GM21529 (cell line): ENCODE results near the gene ADAMTS17.
A peak's percentile ranks its signal among the peaks of the same experiment; 100 is the strongest.

Experiments used
- ATAC-seq: cut with Tn5 transposase; IDR thresholded peaks from one replicate; pipeline ENCODE4 v1.9.1; 2021; ENCODE audit not compliant: unreplicated experiment

The ADAMTS17 gene

GRCh38 chr15:99962006-99962561, 379.7 kb downstream of the ADAMTS17 start:
- ATAC-seq: no peak

- no peak for ATAC-seq
These were observed 380.7 kb downstream of the ADAMTS17 start for GRCh38 chr15:99961011-99961441.

GRCh38 chr15:99959326-99959725, 382.4 kb downstream of the ADAMTS17 start:
- ATAC-seq: no peak

GRCh38 chr15:99958426-99959097, 383.2 kb downstream of the ADAMTS17 start:
- ATAC-seq: no peak

GRCh38 chr15:99957642-99958013, 384.1 kb downstream of the ADAMTS17 start:
- no peak for ATAC-seq

GRCh38 chr15:99956820-99957641, 384.7 kb downstream of the ADAMTS17 start:
- ATAC-seq: no peak

- ATAC-seq: no peak
These were observed 385.6 kb downstream of the ADAMTS17 start for GRCh38 chr15:99956022-99956775.

GRCh38 chr15:99955532-99955931, 386.2 kb downstream of the ADAMTS17 start:
- no peak for ATAC-seq

GRCh38 chr15:99955181-99955525, 386.6 kb downstream of the ADAMTS17 start:
- ATAC-seq: no peak

GRCh38 chr15:99954361-99955180, 387.2 kb downstream of the ADAMTS17 start:
- no peak for ATAC-seq

- ATAC-seq: no peak
These were observed 387.9 kb downstream of the ADAMTS17 start for GRCh38 chr15:99953886-99954285.

GRCh38 chr15:99951511-99951910, 390.3 kb downstream of the ADAMTS17 start:
- no peak for ATAC-seq

GRCh38 chr15:99944131-99944530, 397.6 kb downstream of the ADAMTS17 start:
- ATAC-seq: no peak

- ATAC-seq: no peak
These were observed 398.3 kb downstream of the ADAMTS17 start for GRCh38 chr15:99943466-99943865.

- no peak for ATAC-seq
These were observed 408.9 kb downstream of the ADAMTS17 start for GRCh38 chr15:99932676-99933402.

- ATAC-seq: no peak
These were observed 409.8 kb downstream of the ADAMTS17 start for GRCh38 chr15:99931703-99932603.

GRCh38 chr15:99930696-99931095, 411.1 kb downstream of the ADAMTS17 start:
- no peak for ATAC-seq

GRCh38 chr15:99929266-99929665, 412.5 kb downstream of the ADAMTS17 start:
- no peak for ATAC-seq

GRCh38 chr15:99928429-99928981, 413.3 kb downstream of the ADAMTS17 start:
- peak; percentile 99 for ATAC-seq
